HTERT RPE-1 (cell line): ENCODE data around the gene IFITM10.

Experiments used
- in situ Hi-C: fragments of 300-500 bp; cut with MboI; formaldehyde crosslinking; loops from 4 replicates; pipeline ENCODE4 v1.14.3; 2020; ENCODE audit warnings: low sequenced_read_pairs

The IFITM10 gene

DNA sequence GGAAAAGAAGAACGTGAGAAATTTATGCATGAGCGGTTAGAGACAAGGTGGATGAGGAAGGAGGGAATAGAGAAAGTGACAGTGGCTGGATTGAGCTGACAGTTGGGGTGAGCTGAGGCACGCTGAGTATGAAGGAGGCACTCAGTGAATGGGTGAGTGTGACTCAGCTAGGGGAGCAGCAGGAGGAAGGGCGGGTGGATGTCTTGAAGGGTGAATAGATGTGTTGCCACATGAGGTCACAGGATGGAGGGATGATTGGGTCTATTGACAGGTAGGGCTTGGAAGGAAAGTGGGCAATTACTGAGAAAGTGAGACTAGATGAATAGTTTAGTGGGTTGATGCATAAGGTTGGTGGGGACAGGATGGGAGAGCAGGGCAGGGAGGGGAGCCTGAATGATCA, 8.0 kb downstream of the IFITM10 start:
- in situ Hi-C loops, result no loop called here

DNA sequence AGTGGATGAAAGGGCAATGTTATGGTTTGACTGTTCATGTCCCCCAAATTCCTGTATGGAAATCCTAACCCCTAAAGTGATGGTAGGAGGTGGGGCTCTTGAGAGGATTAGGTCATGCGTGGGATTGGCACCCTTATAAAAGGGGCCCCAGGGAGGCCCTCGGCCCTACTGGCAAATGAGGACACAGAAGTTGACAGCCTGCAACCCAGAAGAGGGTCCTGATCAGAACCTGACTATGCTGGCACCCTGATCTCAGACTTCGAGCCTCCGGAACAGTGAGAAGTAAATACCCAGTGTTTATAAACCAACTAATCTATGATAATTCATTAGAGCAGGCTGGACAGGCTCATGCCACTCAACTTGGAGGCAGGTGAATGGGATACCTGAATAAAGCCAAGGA, 8.7 kb downstream of the IFITM10 start:
- in situ Hi-C loops, result no loop called here

DNA sequence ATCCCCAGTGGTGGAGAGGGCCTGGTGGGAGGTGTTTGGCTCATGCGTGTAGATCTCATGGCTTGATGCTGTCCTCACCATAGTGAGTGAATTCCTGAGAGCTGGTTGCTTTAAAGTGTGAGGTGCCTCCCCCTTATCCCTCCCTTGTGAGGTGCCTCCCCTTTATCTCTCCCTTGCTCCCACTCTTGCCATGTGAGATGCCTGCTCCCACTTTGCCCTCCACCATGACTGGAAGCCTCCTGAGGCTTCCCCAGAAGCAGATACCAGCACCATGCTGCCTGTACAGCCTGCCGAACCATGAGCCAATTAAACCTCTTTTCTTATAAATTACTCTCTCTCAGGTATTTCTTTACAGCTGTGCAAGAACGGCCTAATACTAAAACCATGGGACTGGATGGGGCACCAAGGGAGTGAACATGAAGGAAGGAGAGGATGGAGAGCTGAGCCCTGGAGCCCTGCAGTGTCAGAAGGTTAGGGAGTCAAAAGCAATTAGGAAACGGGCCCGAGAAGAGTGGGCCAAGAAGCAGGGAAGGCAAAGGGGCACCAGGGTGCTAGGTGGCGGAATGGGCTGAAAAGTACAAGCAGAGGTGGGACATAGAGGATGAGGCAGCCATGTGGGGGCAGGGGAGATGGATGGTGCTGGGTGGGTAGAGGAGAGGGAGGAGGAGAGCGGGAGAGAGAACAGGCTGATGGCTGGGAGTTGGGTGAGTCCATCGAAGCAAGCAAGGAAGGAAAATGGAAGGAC, 9.4 kb downstream of the IFITM10 start:
- in situ Hi-C loops, result no loop called here

DNA sequence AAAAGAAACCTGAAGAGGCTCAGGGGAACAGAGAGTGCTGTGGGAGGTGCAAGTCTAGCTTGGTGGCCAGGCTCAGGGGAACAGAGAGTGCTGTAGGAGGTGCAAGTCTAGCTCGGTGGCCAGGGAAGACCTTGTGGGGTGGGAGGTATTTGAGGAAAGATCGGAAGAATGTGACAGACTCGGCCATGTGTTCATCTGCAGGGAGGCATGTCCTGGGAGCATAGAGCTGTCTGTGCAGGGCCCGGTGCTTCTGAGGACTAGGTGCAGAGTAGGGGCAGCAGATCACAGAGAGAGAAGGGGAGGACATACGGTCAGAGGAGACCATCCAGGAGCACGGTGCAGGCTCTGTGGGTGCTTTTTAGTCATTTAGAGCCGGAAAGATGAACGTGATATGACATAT, 10.8 kb downstream of the IFITM10 start:
- in situ Hi-C loops, result no loop called here

DNA sequence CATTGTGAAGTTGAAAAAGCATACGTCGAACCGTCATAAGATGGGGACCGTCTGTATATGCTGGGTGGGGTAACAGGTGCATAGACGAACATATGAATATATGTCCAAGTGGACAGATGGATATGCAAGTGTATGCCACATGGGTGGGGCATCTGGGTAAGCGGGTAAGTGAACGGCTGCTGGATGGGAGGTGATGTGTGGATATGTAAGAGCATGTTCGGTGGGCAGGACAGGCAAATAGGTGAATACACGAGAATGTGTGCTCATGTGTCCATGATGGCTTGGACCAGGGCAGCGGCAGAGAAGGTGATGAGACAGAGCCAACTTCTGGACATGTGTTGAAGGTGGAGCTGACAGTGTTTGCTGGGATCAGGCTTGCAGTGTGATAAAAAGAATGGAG, 12.0 kb downstream of the IFITM10 start:
- in situ Hi-C loops, result no loop called here

DNA sequence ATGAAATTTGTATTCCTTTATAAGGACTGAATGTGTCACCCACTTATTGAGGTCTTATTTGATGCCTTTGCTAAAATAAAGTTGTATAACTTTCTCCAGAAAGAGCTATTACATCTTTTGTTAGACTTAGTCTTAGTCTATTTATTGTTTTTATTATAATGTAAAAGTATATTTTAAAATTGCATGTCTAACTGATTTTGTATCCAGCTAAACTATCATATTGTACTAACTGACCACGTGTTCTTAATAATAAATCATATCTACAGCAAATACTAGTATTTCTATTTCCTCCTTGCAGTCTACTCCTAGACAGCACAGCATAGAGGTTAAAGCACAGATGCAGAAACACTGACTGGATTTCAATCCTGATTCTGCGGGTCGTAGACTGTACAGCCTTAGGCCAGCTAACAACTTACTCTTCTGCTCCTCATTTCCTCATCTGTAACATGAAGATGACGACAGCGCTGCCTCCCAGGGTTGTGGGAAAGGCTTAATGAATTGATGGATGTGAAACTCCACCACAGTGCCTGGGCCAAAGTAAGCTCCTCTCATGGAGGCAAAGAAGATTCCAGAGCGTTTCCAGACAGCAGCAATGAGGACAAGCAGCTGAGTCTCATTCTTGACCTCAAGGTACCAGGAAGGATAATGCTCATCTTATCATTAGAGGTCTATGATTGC, 13.2 kb downstream of the IFITM10 start:
- in situ Hi-C loops, result no loop called here

DNA sequence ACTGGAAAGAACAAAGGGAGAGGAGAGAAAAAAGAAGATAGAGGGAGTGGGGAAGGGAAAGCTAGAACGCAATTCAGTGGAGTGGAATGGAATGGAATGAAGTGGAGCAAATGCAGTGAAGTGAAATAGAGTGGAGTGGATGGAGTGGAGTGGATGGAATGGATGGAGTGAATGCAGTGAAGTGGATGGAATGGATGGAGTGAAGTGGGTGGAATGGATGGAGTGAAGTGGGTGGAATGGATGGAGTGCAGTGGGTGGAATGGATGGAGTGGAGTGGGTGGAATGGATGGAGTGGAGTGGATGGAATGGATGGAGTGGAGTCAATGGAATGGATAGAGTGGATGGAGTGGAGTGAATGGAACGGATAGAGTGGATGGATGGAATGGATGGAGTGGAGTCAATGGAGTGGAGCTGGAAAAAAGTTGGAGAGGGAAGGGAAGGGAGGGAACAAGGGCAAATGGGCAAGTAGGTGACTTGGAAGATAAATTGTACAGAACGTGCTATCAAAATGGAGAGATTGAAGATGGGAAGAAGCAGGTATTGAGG, 13.9 kb downstream of the IFITM10 start:
- in situ Hi-C loops, result no loop called here

DNA sequence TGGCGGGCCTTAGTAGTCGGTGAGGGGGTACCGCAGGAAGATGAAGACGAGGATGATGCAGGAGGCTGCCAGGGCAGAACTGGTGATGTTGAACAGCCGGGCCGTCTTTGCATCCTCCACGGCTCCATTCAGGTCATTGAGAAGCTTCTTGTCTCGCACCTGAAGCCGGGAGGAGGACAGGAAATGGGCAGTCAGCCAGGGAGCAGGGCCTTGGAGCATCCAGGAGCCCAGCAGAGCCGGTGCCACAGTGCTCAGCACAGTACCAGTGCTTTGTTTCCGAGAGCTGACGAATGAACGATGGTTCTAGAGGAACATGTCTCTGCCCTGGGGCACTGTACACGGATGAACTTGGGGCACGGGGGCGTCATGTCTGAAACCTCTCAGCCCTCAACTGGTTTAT, 15.1 kb downstream of the IFITM10 start:
- in situ Hi-C loops, result no loop called here

DNA sequence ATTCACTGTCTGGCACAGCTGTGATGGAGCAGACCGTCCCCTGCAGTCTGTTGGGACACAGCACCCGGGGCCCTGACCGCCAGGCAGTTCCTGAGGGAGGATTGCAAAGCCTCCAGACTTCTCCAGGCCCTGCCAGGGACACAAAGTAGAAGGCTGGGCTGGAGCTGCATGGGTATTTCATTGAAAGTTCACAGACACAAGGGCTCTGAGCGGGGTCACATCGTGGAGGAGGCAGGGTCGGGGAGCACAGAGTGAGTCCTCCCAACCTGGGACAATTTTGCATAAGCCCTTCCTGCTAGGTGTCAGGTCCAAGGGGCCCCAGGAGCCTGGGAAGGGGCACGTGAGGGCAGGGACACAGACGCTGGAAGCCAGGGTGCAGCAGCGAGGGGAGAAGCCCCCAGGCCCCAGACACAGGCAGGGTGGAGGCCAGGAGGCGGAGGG, 15.7 kb downstream of the IFITM10 start:
- in situ Hi-C loops, result no loop called here

DNA sequence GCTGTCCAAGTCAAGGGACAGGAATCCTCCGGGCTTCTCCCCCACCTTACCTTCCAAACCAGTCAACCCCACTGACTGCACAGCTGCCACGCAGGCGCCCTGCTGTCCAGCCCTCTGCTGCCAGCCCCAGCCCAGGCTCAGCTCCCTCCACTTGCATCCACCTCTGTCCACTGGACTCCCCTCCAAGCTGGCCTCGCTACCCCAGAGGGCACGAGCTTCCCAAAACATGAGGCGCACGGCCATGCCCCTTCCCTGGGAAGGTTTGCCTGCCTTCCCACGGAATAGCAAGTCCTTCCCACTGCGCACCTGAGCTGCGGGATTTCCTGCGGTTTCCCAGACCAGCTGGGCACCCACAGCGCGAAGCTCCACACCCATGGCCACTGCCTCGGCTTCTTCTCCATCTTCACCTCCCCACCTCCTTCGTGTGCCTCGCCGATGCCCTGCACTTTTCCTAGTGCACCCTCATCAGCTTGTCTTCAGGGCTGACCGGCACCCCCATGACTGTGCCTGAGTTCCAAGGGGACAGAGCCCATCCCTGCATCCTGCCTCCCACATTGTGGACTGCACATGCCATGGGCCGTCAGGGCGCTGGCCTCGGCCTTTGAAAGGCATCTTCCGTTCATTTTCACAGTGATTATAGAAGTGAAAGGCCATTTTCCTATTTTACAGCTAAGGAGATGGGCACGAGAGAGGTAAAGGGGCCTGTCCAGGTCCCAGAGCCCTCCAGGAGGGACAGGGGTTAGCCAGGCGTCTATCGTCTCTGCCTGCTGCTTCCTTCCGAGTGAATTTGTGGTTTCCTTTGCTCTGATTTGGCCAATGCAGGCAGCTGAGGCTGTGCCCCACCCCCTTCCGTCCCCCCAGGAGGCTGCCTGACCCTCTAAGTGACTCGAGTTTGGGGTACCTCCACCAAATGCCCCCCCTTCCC, 16.4 kb downstream of the IFITM10 start:
- in situ Hi-C loops, result no loop called here

DNA sequence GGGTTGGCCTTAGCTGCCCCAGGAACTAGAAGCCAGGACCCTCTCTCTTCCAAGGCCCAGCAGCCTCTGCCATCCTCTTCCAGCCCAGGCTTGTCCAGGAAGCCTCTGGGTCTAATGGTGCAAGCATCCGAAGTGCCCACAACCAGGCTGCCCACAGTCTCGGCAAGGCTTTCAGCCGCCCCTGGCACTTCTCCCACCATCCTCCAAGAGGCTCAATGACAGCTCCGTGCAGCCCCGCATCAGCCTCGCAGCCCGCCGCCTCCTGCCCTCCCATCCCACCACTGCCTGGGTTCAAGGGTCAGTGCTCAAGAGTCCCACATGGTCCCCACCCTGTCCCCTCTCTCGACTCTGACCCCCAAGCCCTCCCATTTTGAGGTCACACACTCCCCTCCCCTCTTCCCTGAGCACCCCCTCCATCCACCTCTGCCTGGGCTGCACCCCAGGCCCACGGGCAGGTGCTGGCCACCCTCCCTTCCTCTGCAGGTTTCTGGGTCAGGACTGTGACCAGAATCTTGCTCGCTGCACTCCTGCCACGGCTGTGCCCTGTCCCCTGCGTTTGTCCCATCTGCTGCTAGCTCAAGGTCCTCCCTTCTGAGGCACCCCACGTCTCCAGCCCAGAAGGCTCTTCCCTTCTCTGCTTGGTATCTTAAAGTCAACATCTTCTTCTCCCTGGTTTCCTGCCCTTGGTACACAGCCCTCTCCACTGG, 17.2 kb downstream of the IFITM10 start:
- in situ Hi-C loops, result no loop called here

DNA sequence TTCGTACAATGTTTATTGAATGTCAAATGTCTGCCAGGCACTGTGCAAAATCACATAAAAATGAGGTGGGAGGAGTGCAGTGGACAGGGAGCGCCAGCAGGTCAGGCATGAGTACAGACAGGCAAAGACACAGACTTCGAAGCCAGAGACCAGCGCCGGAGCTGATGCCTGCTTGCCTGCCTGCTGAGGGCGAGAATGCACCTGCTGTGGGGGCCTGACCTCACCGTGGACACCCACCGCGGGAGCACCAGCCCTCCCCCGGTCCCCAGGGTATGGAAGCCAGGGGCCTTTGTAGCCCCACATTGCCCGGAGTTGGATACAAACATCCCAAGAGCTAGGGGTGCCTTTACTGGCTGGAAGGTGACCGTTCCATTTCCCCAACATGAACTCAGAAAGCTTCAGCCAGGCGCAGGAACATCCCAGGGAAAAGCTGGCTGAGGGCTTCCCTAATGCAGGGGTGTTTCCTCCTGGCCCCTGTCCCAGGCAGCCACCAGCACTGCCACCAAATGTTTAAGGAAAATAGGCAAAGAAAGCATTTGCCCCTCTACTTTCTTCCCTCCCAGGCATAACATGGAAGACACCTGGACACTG, 17.9 kb downstream of the IFITM10 start:
- in situ Hi-C loops, result no loop called here

DNA sequence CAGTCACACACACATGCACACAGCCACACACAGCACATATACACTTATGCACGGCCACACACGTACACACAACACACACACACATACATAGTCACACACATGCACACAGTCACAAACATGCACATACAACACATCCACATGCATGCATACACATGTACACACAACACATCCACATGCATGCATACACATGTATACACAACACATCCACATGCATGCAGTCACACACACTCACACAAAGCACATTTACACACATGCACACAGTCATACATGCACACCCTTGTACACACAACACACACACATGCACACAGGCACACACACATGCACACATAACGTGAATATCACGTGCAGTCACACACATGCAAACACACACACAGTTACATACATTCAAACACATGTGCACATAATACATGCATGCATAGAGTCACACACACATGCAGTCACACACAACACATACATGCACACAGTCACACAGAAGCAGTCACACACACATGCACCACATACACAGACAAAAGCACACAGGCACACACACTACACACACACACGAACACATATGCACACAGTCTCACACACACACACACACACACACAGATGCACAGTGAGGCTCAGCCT, 18.8 kb downstream of the IFITM10 start:
- in situ Hi-C loops, result no loop called here

DNA sequence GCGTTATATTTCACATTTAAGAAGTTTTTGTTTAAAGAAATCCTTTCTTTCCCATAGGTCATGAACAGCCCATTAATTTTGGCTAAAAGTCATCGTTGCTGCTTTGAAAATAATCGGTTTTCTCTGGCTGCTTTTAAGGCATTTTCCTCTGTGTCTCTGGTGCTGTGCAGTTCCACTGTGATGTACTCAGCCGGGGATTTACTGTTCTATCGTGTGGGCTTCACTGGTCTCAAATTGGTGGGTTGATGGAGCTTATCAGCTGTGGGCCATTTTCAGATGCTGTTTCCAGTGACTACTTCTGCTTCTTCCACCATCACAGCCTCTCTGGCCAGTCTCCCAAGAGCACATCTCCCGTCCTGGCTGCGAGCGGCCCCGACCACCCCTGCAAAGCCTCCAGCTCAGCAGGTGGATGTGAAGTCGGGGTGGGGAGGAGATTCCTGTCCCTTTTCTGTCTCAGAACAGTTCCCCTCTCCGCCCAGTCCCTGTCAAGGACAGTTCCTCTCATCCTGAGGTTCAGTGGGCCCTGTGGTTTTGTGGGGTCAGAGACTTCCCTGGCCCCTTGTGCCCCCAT, 20.3 kb downstream of the IFITM10 start:
- in situ Hi-C loops, result no loop called here

DNA sequence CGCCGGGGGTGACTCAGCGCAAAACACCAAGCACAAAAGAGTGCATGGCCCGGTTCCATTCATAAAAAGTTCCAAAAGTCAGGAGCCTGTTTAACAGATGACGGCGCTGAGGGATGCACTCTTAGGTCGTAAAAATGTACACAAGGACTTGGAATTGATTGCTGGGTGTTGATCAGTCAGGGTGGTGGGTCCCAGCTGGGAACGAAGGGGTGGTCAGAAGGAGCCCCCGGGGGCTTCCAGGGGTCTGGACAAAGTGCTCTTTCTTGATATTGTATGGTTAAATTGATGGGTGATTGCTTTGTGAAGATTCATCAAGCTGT, 20.7 kb downstream of the IFITM10 start:
- in situ Hi-C loops, result no loop called here

DNA sequence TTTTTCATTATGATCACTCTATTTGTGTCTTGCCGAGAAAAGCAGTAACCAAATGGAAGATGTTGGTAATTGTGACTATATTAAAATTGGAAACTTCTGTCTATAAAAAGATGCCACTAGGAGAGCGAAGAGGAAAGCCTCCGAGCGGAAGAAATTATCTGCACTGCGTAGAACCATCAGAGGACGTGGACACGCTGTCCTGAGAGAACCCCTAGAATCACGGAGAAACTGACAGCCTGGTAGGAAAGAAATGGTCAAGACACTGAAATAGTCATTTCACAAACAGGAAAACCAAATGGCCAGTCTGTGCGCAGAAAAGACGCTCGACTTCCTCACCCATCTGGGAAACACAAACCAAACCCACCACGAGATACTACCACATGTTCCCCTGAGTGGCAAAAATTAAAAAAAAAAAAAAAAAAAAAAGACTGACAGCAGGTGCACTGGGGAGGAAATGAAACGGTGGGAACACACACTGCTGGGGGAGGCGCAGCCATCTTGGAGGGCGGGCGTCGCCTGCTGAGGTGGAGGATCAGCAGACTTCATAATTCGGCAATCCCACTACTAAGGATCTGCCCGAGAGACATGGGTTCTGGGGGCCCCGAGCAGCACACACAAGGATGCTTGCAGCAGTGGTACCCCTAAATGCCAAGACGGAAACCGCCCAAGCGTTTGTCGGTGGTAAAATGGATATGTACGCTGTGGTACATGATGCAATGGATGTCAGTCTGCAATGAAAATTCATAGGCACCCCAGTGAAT, 21.3 kb downstream of the IFITM10 start:
- in situ Hi-C loops, result no loop called here

DNA sequence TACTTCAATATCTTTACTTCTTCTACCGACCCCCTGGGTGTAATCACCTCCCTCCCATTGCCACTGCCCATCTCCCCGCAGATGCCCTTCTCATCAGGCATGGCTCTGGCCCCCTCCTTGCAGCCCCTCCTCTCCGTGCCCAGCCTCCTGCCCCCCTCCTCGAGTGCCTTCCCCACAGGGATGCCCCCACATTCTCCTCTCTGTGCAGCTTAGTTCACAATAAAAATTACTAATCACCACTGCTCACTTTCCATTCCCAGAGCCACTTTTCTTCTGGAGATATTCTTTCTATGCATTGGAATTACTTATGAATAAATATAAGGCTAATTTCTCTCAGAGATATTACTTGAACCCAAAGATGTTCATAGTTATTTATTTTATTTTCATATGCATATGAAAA, 22.1 kb downstream of the IFITM10 start:
- in situ Hi-C loops, result no loop called here

DNA sequence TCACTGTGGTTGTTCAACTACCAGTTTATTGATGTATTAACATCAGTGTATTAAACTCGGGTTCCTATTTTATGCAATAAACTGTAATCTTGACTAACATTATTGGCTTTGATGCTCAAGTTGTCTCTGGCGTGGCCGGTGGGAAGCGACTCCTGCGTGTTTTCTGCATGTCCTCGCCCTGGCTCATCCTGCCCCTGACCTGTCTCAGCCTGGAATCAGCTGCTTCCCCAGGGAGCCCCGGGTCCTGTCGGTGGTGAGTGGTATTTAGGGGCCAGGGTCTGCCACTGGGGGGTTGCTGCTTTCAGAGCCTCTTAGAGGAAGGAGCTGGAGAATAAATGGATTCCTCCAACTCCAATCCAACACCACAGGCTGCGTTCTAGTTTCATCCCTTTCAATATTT, 22.5 kb downstream of the IFITM10 start:
- in situ Hi-C loops, result no loop called here

DNA sequence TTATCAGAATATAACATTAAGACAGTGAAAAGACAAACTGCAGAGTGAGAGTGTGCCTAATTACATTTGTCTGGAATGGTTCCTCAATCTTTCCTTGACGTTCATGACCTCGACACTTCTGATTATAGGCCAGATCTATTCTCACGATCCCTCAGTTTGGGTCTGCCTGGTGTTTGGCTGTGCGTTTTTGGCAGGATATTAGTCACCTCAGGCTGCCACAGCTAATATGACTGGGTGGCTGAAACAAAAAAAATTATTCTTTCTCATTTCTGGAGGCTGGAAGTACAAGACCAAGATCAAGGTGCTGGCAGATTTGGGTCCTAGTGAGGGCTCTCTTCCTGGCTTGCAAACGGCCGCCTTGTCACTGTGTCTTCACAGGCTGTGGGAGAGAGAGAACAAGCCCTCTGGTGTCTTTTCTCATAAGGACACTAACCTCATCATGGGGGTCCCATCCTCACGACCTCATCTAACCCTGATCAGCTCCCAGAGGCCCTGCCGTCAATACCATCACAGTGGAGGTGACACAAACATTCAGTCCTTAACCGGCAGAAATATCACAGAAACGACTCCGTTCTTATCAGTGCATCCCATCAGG, 23.2 kb downstream of the IFITM10 start:
- in situ Hi-C loops, result no loop called here
